ENCODE measurements around the gene SPEG. TPM values are rescaled to one million over a fixed set of nuclear protein-coding genes. Genes with fewer than 3 reads are reported as not detected.

SPEG gene
- total and polyA plus RNA-seq, 2 of the 13 experiments (the other 11 are each of a cell fraction or from before 2014, with no cell fraction given): 0.18 to 0.24 TPM

- no peak for TF ChIP-seq ZNF564 (CRISPR knock-in tag; IDR thresholded peaks at IDR 0.05)
- TF ChIP-seq TFDP2 (CRISPR knock-in tag; IDR thresholded peaks at IDR 0.05): no peak
- TF ChIP-seq YY1 (IDR thresholded peaks at IDR 0.05; ENCODE audit: insufficient read depth, insufficient replicate concordance, low read depth, low read length): peak; percentile 8
These were observed 111.3 kb downstream of the SPEG start (continued) for GRCh38 chr2:219545943-219546352.

- POLR2A ChIA-PET: no interaction called here
- ATAC-seq (no peak), DNase-seq (ENCODE audit: low spot score) (no peak), FAIRE-seq (no peak)
- H2AFZ ChIP-seq (ENCODE audit: low read length): no peak overlapping the region
- peaks cover 15% of the 10 kb centered on the region for H3K79me2 ChIP-seq (ENCODE audit: insufficient read depth, low read length)
- no peaks in the 10 kb centered on the region; a peak in 1 of 5 replicates for H3K27me3 ChIP-seq (ENCODE audit: control insufficient read depth in 1 of 2, insufficient read depth in 2 of 2, low read length in 2 of 2)
- in situ Hi-C loops (cut with HindIII; ENCODE audit: extremely low pct_ligation_motif_present, low pct_unique_long_range_greater_than_20kb): no loop called here
- intact Hi-C loops (cut with micrococcal nuclease; ENCODE audit: unreplicated experiment): no loop called here
- H4K20me1 ChIP-seq (ENCODE audit: insufficient read depth, low read length): peaks cover 6% of the 10 kb centered on the region
- no peaks in the 10 kb centered on the region for H3K9me3 ChIP-seq (ENCODE audit: low read length)
- no peak overlapping the region for H3K27ac ChIP-seq (ENCODE audit: extremely low read length, insufficient read depth, low read length)
- no peak overlapping the region for H3K4me2 ChIP-seq (ENCODE audit: low read depth, low read length)
- H3K36me3 ChIP-seq (replicated peaks in 1 of 2; ENCODE audit: control insufficient read depth in 1 of 2, insufficient read depth in 2 of 2, low read length in 2 of 2): peaks cover 12 to 22% of the 10 kb centered on the region in 2 experiments; a peak in 4 of 5 replicates
- no TSS peak for BruUV-seq (replicated peaks)
- H3K9ac ChIP-seq (ENCODE audit: insufficient read depth, low read depth, low read length): no peak overlapping the region
- H3K4me3 ChIP-seq (replicated peaks in 1 of 3; ENCODE audit: insufficient read depth in 1 of 3, low read depth in 2 of 3, low read length in 3 of 3): no peak overlapping the region
- peaks cover 44% of the 10 kb centered on the region for H3K4me1 ChIP-seq (ENCODE audit: insufficient read depth, low read length)
- TF ChIP-seq ZNF768 (CRISPR knock-in tag; IDR thresholded peaks at IDR 0.05): 0 out of 2 replicates have a peak, but pooled peaks have one; percentile 8
- no peak for TF ChIP-seq NR1H2 (CRISPR knock-in tag; IDR thresholded peaks at IDR 0.05; ENCODE audit: borderline replicate concordance, low read depth)
- TF ChIP-seq RBFOX2 (IDR thresholded peaks at IDR 0.05; ENCODE audit: low read depth, low read length): 0 out of 2 replicates have a peak, but pooled peaks have one; percentile 29
- TF ChIP-seq ZNF687 (CRISPR knock-in tag; IDR thresholded peaks at IDR 0.05): 0 out of 2 replicates have a peak, but pooled peaks have one; percentile 35
- TF ChIP-seq ZFP1 (CRISPR knock-in tag; IDR thresholded peaks at IDR 0.05): no peak
- TF ChIP-seq ZNF83 (CRISPR knock-in tag; IDR thresholded peaks at IDR 0.05; ENCODE audit: borderline replicate concordance): no peak
- TF ChIP-seq AGO2 (optimal IDR thresholded peaks at IDR 0.05; ENCODE audit: low read depth, low read length): peak; percentile 57
- no peak for TF ChIP-seq ZNF414 (CRISPR knock-in tag; IDR thresholded peaks at IDR 0.05)
- 94% methylated on average over 18 of the region's 26 CpGs for WGBS (ENCODE audit: low lambda C conversion rate)
- CTCF ChIA-PET (ENCODE audit: low intra/inter-chr PET ratio, low total read pairs): no interaction called here
These were observed 113.0 kb downstream of the SPEG start for GRCh38 chr2:219547621-219548020.
